Smooth muscle cell (in vitro differentiated cells): ENCODE measurements around the gene DDIT4L. TPM values are rescaled to one million over a fixed set of nuclear protein-coding genes. Genes with fewer than 3 reads are reported as not detected.
A peak's percentile ranks its signal among the peaks of the same experiment; 100 is the strongest.

Experiments
- DNase-seq: peaks from one replicate; lab custom pipeline; 2025; ENCODE audit not compliant: unreplicated experiment; lab: John Stamatoyannopoulos, UW
- H2AFZ ChIP-seq: fragments of 200-600 bp; sonication (generic); 2 replicates; pipeline ENCODE4 v1.6.0; 2016; ENCODE audit warnings: antibody characterized with exemption, low read depth, mild to moderate bottlenecking
- H3F3A ChIP-seq: fragments of 200-600 bp; sonication (generic); 2 replicates; pipeline ENCODE4 v1.6.0; 2017; ENCODE audit warnings: antibody characterized with exemption, low read depth
- H3K27ac ChIP-seq: fragments of 200-600 bp; sonication (generic); 2 replicates; pipeline ENCODE4 v1.5.1; 2016; ENCODE audit warnings: low read depth, mild to moderate bottlenecking
- H3K27me3 ChIP-seq: fragments of 200-600 bp; sonication (generic); 2 replicates; pipeline ENCODE4 v1.6.1; 2016; ENCODE audit warnings: low read depth, mild to moderate bottlenecking
- H3K36me3 ChIP-seq: fragments of 200-600 bp; sonication (generic); 2 replicates; pipeline ENCODE4 v1.5.1; 2016; ENCODE audit warnings: low read depth
- H3K4me1 ChIP-seq: fragments of 200-600 bp; sonication (generic); 2 replicates; pipeline ENCODE4 v1.5.1; 2016; ENCODE audit warnings: low read depth
- H3K4me2 ChIP-seq: fragments of 200-600 bp; sonication (generic); 2 replicates; pipeline ENCODE4 v1.6.0; 2016; ENCODE audit warnings: mild to moderate bottlenecking
- H3K4me3 ChIP-seq: fragments of 200-600 bp; sonication (generic); 2 replicates; pipeline ENCODE4 v1.5.1; 2016; ENCODE audit warnings: mild to moderate bottlenecking
- H3K79me2 ChIP-seq: fragments of 200-600 bp; sonication (generic); 2 replicates; pipeline ENCODE4 v1.6.0; 2016; ENCODE audit warnings: low read depth, mild to moderate bottlenecking
- H3K9ac ChIP-seq: fragments of 200-600 bp; sonication (generic); 2 replicates; pipeline ENCODE4 v1.6.0; 2016; ENCODE audit warnings: low read depth
- H3K9me3 ChIP-seq: fragments of 200-600 bp; sonication (generic); replicated peaks from 2 replicates; pipeline ENCODE4 v1.5.1; 2016; ENCODE audit warnings: low read depth
- H4K20me1 ChIP-seq: fragments of 200-600 bp; sonication (generic); 2 replicates; pipeline ENCODE4 v1.6.0; 2016; ENCODE audit warnings: low read depth
- CTCF ChIP-seq: fragments of 200-600 bp; sonication (generic); IDR thresholded peaks from 2 replicates; pipeline ENCODE4 v1.5.1; 2017; ENCODE audit warnings: borderline replicate concordance, mild to moderate bottlenecking, antibody characterized with exemption; ENCODE audit not compliant: insufficient read depth, poor library complexity, severe bottlenecking
- WGBS: methylation state at CpG from one replicate; pipeline ENCODE4 v1.1.7; 2016; ENCODE audit warnings: low lambda C conversion rate; 5-methylcytosine and 5-hydroxymethylcytosine counted together
- polyA plus RNA-seq: library from polyadenylated mRNA; unstranded; fragments of >200 nt; fragmentation: Nextera tagmentation; extraction: Ambion mirVana; gene quantifications from 2 replicates; pipeline ENCODE4 v1.2.1, GENCODE V29; 2016
- total RNA-seq: library from RNA; depleted of rRNA; stranded (reverse); fragments of >200 nt; gene quantifications from 2 replicates; pipeline ENCODE4 v1.2.3, GENCODE V29; 2014

The DDIT4L gene
- total and polyA plus RNA-seq, 2 experiments from 2014 or later: 0.31 TPM; not detected in 1

DNA sequence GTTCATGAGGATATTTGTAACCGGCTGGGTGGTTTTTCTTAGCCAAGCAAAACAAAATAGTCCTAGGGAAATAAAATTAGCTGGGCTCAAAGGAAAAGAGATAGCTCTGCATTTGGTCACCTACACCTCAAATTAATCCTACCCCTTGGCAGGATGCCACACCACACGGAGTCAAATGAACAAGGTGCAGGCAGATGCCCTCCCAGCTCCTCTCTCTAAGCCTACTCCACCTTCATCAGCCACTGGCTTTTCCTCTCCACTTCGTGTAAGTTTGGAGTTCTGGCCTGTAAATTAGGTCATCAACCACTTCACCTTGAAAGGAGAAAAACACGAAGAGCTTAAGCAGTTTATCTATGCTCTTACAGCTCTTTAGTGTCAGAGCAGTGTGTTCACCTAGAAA is 1.4 kb downstream of the DDIT4L start:
- no peaks in the 10 kb centered on the region for H3K9me3 ChIP-seq
- H2AFZ ChIP-seq: no peak overlapping the region
- TF ChIP-seq CTCF: no peak
- no peaks in the 10 kb centered on the region for H3K4me1 ChIP-seq
- H3K4me2 ChIP-seq: no peak overlapping the region
- H3K4me3 ChIP-seq: peak overlapping the region; percentile 67
- H3K79me2 ChIP-seq: no peaks in the 10 kb centered on the region
- no peaks in the 10 kb centered on the region for H4K20me1 ChIP-seq
- 44% methylated on average over 4 of the region's 4 CpGs for WGBS
- H3K27me3 ChIP-seq: peaks cover 54% of the 10 kb centered on the region
- no peak overlapping the region for H3K27ac ChIP-seq
- no peaks in the 10 kb centered on the region for H3K36me3 ChIP-seq
- no peak overlapping the region for H3K9ac ChIP-seq
- H3F3A ChIP-seq: no peaks in the 10 kb centered on the region
- no peak for DNase-seq

- Histone ChIP-seq H3K9me3 (no peaks in the 10 kb centered on the region), H3F3A (no peaks in the 10 kb centered on the region), H3K4me3 (no peak overlapping the region), H3K79me2 (no peaks in the 10 kb centered on the region), H2AFZ (no peak overlapping the region), H3K4me1 (no peaks in the 10 kb centered on the region), H3K27me3 (peaks cover 54% of the 10 kb centered on the region), H3K4me2 (no peak overlapping the region), H3K9ac (no peak overlapping the region), H4K20me1 (no peaks in the 10 kb centered on the region), H3K36me3 (no peaks in the 10 kb centered on the region), H3K27ac (no peak overlapping the region)
- WGBS: 91% methylated on average over 9 of the region's 9 CpGs
- TF ChIP-seq CTCF: no peak
- DNase-seq: no peak
These were observed 2.5 kb downstream of the DDIT4L start for GRCh38 chr4:100187781-100188180.

DNA sequence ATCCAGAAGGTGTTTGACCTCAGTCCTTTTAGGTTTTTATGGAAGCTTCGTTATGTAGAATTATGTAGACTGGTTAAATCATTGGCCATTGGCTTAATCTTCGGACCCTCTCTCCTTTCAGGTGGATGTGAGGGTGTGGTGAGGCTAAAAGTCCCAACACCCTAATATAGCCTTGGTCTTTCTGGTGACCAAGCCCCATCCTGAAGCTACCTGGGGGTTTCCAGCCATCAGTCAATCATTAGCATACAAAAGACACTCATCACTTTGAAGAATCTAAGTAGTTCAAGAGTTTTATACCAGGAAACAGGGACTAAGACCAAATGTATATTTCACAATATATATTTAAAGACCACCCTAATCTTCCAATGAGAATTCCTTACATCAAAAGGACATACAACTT is 5.5 kb downstream of the DDIT4L start:
- H3K9me3 ChIP-seq: no peaks in the 10 kb centered on the region
- 94% methylated on average over 2 of the region's 2 CpGs for WGBS
- no peaks in the 10 kb centered on the region for H3F3A ChIP-seq
- peaks cover 33% of the 10 kb centered on the region for H3K27me3 ChIP-seq
- no peaks in the 10 kb centered on the region for H4K20me1 ChIP-seq
- no peak overlapping the region for H3K4me2 ChIP-seq
- H3K4me1 ChIP-seq: no peaks in the 10 kb centered on the region
- no peak overlapping the region for H3K4me3 ChIP-seq
- no peak for DNase-seq
- H3K9ac ChIP-seq: no peak overlapping the region
- H3K36me3 ChIP-seq: no peaks in the 10 kb centered on the region
- no peak for TF ChIP-seq CTCF
- no peak overlapping the region for H2AFZ ChIP-seq
- no peaks in the 10 kb centered on the region for H3K79me2 ChIP-seq
- H3K27ac ChIP-seq: no peak overlapping the region

DNA sequence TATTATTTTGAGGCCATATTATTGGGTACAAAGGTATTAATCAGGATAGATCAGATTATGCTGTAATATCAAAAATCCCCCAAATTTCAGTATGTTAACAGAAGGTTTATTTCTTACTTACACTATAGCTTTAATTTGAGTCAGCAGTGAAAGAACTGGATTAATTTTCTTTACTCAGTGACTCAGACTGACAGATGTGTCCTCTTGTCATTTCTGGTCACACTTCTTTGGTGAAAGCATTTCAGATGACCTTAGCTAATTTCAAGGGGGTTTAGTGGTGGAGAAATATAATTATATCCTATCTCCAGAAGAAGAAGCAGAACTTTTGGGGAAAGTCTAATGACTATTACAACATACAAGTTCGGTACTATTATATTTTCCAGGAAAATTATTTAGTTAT is 12.4 kb downstream of the DDIT4L start:
- H3K9me3 ChIP-seq: no peaks in the 10 kb centered on the region
- no peaks in the 10 kb centered on the region for H3F3A ChIP-seq
- 96% methylated on average over 1 of the region's 1 CpG for WGBS
- no peaks in the 10 kb centered on the region for H4K20me1 ChIP-seq
- TF ChIP-seq CTCF: no peak
- no peak overlapping the region for H3K4me3 ChIP-seq
- no peak overlapping the region for H3K27ac ChIP-seq
- H3K9ac ChIP-seq: no peak overlapping the region
- H3K4me2 ChIP-seq: no peak overlapping the region
- H2AFZ ChIP-seq: no peak overlapping the region
- no peaks in the 10 kb centered on the region for H3K79me2 ChIP-seq
- H3K36me3 ChIP-seq: no peaks in the 10 kb centered on the region
- H3K4me1 ChIP-seq: no peaks in the 10 kb centered on the region
- no peak for DNase-seq
- H3K27me3 ChIP-seq: no peaks in the 10 kb centered on the region
